Ovary (tissue), 9 donors: ENCODE measurements around the gene SCUBE3. TPM values are rescaled to one million over a fixed set of nuclear protein-coding genes. Genes with fewer than 3 reads are reported as not detected.

Experiments
- DNase-seq, 5 donors: peaks; one replicate each; pipeline ENCODE4 v3.0.0-alpha.2; 2019 to 2020
- H3K27ac ChIP-seq, 2 donors: fragments of 200-600 bp; one replicate each; pipeline versions ENCODE4 v1.5.1 to v1.8.0; 2019 to 2022
- H3K27me3 ChIP-seq: fragments of 200-600 bp; one replicate; pipeline ENCODE4 v1.8.0; 2022
- H3K36me3 ChIP-seq: fragments of 200-600 bp; sonication (generic); one replicate; pipeline ENCODE4 v1.5.1; 2019
- H3K4me1 ChIP-seq: one replicate; pipeline ENCODE4 v1.8.1; 2013; ENCODE audit warnings: mild to moderate bottlenecking, moderate library complexity; ENCODE audit not compliant: insufficient read depth
- H3K4me3 ChIP-seq: fragments of 200-600 bp; sonication (generic); one replicate; pipeline ENCODE4 v1.5.1; 2017
- H3K9me3 ChIP-seq, 2 donors: fragments of 200-600 bp in 1 of 2; sonication (generic) in 1 of 2; one replicate each; pipeline versions ENCODE4 v1.5.1 to v1.8.1; 2013 to 2019; ENCODE audit warnings: mild to moderate bottlenecking in 1 of 2, moderate library complexity in 1 of 2
- EP300 ChIP-seq: sonication (generic); formaldehyde crosslinking; IDR thresholded peaks from one replicate; pipeline ENCODE4 v1.6.1; 2017; ENCODE audit warnings: antibody characterized with exemption
- POLR2A ChIP-seq: fragments of 450-650 bp; IDR thresholded peaks from one replicate; pipeline ENCODE4 v1.6.1; 2017; ENCODE audit warnings: antibody characterized with exemption, mild to moderate bottlenecking, moderate library complexity
- WGBS, 3 donors: extraction: QIAGEN DNeasy Blood & Tissue Kit in 1 of 3; methylation state at CpG; one replicate each; pipeline versions ENCODE4 v1.1.5 to v1.1.7; 2013 to 2017; 5-methylcytosine and 5-hydroxymethylcytosine counted together
- intact Hi-C, 4 donors: fragments of 100-400 bp; cut with DNase I; formaldehyde crosslinking; loops; one replicate each; pipeline versions ENCODE4 v1.11.0 to v1.15.1; 2022 to 2023
- polyA plus RNA-seq, 2 donors: library from polyadenylated mRNA; stranded (reverse); fragments of 200-250 nt in 1 of 2; fragments of 350-450 nt in 1 of 2; fragmentation: Illumina TruSeq in 1 of 2; extraction: RNeasy Lipid Tissue Mini Kit (QIAGEN cat#74804) in 1 of 2; gene quantifications; one replicate each; pipeline ENCODE4 v1.2.3, GENCODE V29; 2013 to 2014
- total RNA-seq, 7 donors: library from RNA; depleted of rRNA in 2 of 7; stranded (reverse); fragments of >200 nt in 2 of 7; fragmentation: NEBNext Ultra II Directional in 3 of 7; extraction: Animal tissue kit (Norgen Biotek cat#: 25700) in 3 of 7; gene quantifications; one replicate each; pipeline versions ENCODE4 v1.1.0 to v1.2.4, GENCODE V29; 2016 to 2023
- TF ChIP-seq, protein P1 (sequence below), 3 donors: fragments of 450-650 bp in 2 of 3; fragments of 200-600 bp in 1 of 3; IDR thresholded peaks; one replicate each; pipeline versions ENCODE4 v1.5.1 to v1.8.0; 2016 to 2022; ENCODE audit warnings: antibody characterized with exemption in 3 of 3, mild to moderate bottlenecking in 1 of 3
- donor health status: DM: no; HTN: no; CAD: no; lungs with moderate emphysema.
- donor health status: DM: no; HTN: no; CAD: no.
- donor health status: Bipolar disorder and iron deficiency.
- donor health status: DM: yes; HTN: yes; CAD: no.
- donor health status: DM: no; HTN: no; CAD: no.
- donor health status: DM: yes; HTN: yes; CAD: no.

The SCUBE3 gene
- total and polyA plus RNA-seq, 9 donors, result 0.08 to 3.1 (median 0.18) TPM; not detected in 1

DNA sequence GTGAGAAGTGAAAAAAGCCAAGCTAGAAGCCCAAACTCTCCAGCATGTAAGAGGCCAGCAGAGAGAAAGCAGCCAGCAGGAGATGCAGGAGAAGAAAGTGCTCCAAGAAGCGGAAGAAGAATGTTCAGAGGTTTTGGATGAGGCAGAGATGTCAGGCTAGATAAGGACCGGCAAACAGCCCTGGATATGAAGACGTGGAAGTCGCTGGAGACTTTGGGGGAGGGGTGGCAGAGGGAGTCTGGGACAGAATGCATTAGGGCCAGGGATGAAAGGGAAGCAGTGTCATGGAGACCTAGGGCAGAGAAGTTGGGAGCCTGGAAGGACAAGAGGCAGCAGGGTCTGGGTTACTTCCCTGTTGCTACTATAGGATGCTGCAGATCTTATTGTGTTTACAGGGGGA lies 5.3 kb upstream of the SCUBE3 start:
- no peak for DNase-seq
- Histone ChIP-seq H3K36me3 (no peaks in the 10 kb centered on the region), H3K27ac (no peak overlapping the region), H3K9me3 (no peaks in the 10 kb centered on the region), H3K4me1 (peaks cover 3% of the 10 kb centered on the region), H3K4me3 (no peak overlapping the region), H3K27me3 (no peaks in the 10 kb centered on the region)
- WGBS, 3 donors, result 25 to 31% (median 28%) methylated on average over 4 of the region's 4 CpGs
- TF ChIP-seq, protein P1, sequence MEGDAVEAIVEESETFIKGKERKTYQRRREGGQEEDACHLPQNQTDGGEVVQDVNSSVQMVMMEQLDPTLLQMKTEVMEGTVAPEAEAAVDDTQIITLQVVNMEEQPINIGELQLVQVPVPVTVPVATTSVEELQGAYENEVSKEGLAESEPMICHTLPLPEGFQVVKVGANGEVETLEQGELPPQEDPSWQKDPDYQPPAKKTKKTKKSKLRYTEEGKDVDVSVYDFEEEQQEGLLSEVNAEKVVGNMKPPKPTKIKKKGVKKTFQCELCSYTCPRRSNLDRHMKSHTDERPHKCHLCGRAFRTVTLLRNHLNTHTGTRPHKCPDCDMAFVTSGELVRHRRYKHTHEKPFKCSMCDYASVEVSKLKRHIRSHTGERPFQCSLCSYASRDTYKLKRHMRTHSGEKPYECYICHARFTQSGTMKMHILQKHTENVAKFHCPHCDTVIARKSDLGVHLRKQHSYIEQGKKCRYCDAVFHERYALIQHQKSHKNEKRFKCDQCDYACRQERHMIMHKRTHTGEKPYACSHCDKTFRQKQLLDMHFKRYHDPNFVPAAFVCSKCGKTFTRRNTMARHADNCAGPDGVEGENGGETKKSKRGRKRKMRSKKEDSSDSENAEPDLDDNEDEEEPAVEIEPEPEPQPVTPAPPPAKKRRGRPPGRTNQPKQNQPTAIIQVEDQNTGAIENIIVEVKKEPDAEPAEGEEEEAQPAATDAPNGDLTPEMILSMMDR (IDR thresholded peaks at IDR 0.05), result no peak
- TF ChIP-seq POLR2A, result no peak
- no peak for TF ChIP-seq EP300
- intact Hi-C loops, result loop anchor here in 2 of 4 donors (10.0 kb wide), 2 partner anchors 64 to 224 kb away; partner anchors contain the start of gene TCP11 (in 1 of the 2)

DNA sequence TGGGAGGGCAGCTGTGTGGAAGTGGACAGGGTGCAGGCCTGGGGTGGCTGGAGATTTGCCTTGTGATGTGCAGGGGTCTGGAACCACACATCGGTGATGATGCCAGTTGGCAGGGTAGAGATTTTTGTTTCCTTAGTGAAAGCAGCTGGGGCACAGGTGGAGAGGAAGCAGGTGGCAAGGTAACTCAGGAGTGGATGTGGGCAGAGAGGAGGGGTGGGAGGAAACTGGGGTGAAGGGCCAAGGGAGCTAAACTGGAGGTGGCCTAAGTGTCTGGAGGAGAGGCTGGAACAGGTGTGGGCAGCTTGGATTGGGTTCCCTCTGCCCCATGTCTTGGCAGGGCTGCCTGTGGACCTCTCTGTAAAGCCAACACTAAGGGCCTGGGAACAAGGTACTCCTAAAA lies 4.7 kb upstream of the SCUBE3 start:
- no peak for DNase-seq
- Histone ChIP-seq H3K9me3 (no peaks in the 10 kb centered on the region), H3K36me3 (no peaks in the 10 kb centered on the region), H3K4me3 (no peak overlapping the region), H3K4me1 (peaks cover 3% of the 10 kb centered on the region), H3K27ac (no peak overlapping the region), H3K27me3 (no peaks in the 10 kb centered on the region)
- no peak for TF ChIP-seq EP300
- no peak for TF ChIP-seq POLR2A
- TF ChIP-seq, protein P1 (IDR thresholded peaks at IDR 0.05), result no peak
- WGBS, 3 donors, result 48 to 68% (median 54%) methylated on average over 1 of the region's 1 CpG
- intact Hi-C loops, result loop anchor here in 2 of 4 donors (10.0 kb wide), 2 partner anchors 64 to 224 kb away; partner anchors contain the start of gene TCP11 (in 1 of the 2)

DNA sequence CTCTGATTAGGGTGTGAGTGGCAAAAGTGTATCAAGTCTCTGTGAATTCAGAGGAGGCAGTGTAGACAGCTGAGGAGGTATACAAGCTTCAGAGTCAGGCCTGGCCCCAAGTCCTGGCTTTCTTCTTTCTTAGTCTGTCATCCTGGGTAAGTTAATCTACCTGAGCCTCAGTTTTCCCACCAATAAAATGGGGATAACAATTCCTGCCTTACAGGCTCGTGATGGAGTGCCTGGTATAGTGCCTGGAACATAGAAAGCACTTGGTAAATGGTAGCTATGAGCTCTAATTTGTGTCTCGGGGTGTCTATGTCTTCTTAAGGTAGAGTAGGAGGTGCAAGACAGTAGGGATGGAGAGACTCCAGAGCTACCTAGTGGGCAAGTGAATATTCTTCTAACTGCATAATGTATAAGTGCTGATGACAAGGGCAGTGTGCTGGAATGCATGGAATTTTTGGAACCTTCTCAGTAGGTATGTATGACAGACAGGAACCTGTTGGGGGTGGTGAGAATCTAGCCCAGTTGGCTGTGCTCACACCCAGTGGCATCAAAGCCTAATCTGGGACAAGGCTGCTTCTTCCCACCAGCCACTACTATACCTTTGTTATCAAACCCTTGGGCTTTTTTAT lies 4.0 kb upstream of the SCUBE3 start:
- 80 to 84% (median 80%) methylated on average over 2 of the region's 2 CpGs for WGBS, 3 donors
- peaks cover 5% of the 10 kb centered on the region for H3K4me1 ChIP-seq
- TF ChIP-seq EP300 (no peak), POLR2A (no peak)
- TF ChIP-seq, protein P1 (IDR thresholded peaks at IDR 0.05), result no peak
- H3K27me3 ChIP-seq, result no peaks in the 10 kb centered on the region
- no peaks in the 10 kb centered on the region for H3K9me3 ChIP-seq
- no peak overlapping the region for H3K27ac ChIP-seq
- intact Hi-C loops, result loop anchor here in 2 of 4 donors (10.0 kb wide), 2 partner anchors 65 to 225 kb away; partner anchors contain the start of gene TCP11 (in 1 of the 2)
- H3K4me3 ChIP-seq, result no peak overlapping the region
- no peaks in the 10 kb centered on the region for H3K36me3 ChIP-seq
- no peak for DNase-seq

DNA sequence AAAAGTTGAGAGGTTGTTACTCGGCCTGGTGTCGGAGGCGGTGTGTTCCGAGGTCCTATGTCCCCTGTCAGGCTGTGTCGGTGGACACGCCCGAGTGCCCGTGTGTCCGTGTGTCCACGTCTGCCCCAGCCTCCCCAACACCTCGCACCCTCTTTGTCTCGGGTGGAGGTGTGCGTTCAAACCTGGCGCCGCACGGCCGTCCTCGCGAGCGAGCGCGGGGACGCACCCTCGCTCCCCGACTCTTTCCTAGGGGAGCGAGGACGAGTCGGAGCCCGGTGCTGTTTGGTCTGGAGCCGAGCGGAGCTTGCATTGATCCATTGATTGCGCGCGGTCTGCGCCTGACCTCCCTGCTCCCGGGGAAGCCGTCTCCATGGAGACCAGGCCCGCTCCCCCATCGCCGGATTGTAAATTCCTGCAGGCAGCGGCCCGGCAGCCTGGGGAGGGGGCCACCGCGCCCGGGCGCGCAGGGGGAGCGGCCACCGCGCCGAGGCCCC lies 411 bp upstream of the SCUBE3 start:
- H3K4me1 ChIP-seq, result peaks cover 5% of the 10 kb centered on the region
- H3K4me3 ChIP-seq, result peak overlapping the region; percentile 25
- no peaks in the 10 kb centered on the region for H3K27me3 ChIP-seq
- no peak for DNase-seq
- no peak overlapping the region for H3K27ac ChIP-seq
- H3K36me3 ChIP-seq, result no peaks in the 10 kb centered on the region
- WGBS, 3 donors, result 7 to 9% (median 7%) methylated on average over 51 of the region's 51 CpGs
- H3K9me3 ChIP-seq, result no peaks in the 10 kb centered on the region
- no peak for TF ChIP-seq EP300
- TF ChIP-seq POLR2A, result no peak
- TF ChIP-seq, protein P1 (IDR thresholded peaks at IDR 0.05), result no peak
- intact Hi-C loops, result no loop called here
